CMK (cell line): ENCODE results near the gene CNTF.

Source experiments
- DNase-seq: peaks from one replicate; pipeline ENCODE4 v3.0.0-alpha.2; 2010; ENCODE audit warnings: low read depth

The CNTF gene

DNA sequence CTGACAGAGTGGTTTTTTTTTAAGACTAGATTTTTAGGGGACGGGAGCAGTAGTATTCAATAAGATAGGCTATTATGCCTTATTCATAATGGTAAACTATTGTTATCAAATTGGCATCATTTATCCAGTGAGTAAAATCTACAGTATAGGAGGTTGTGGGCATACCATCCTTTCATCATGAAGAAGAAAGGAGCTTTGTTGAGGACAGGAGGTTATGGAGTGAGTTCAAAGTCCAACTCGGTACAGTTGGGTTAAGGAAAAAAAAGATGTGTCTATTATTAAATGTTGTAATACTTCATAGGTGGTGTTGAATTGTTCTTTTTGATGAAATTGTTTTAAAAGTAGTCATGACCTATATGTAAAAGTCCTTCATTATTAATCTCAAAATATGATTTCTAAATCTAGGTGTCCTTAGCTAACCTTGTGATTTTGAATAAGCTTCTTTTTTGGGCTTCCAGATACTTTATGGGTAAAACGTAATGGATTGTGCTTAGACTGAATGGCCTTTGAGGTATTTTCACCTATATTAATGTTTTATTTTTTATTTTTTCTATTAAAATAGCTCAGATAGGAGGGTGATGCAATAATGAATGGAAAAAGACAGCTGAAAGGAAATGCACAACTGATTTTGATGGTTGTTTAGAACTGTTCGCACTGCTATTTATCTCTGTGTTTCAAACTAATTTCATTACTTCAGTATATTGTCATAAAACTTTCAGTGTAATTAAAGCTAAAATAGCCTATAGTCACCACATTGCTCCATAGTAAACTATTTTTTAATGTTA is 15.3 kb upstream of the CNTF start:
- DNase-seq: no peak

DNA sequence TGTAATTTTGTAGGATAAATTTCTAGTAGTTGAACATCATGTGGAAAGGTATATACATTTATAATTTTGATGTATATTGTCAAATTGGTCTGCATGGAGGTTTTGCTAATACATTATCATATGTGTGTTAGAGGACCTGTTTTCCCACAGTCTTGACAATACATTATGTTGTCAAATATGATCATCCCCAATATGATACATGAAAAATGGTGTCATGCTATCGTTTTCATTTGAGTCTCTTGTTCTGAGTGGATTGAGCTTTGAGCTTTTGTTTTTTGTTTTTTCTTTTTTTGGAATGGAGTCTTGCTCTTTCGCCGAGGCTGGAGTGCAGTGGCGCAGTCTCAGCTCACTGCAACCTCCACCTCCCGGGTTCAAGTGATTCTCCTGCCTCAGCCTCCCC is 14.1 kb upstream of the CNTF start:
- DNase-seq: no peak

DNA sequence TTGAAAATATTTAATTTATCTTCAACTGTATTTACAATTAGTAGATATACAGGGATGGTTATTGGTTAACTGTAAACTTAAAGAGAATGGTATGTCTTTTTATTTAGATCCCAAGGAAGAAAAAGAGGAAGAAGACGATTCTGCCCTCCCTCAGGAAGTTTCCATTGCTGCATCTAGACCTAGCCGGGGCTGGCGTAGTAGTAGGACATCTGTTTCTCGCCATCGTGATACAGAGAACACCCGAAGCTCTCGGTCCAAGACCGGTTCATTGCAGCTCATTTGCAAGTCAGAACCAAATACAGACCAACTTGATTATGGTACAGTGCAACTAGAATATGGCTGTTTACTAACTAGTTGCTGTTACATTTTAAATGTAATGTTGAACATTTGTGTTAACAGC is 12.7 kb upstream of the CNTF start:
- DNase-seq: no peak

DNA sequence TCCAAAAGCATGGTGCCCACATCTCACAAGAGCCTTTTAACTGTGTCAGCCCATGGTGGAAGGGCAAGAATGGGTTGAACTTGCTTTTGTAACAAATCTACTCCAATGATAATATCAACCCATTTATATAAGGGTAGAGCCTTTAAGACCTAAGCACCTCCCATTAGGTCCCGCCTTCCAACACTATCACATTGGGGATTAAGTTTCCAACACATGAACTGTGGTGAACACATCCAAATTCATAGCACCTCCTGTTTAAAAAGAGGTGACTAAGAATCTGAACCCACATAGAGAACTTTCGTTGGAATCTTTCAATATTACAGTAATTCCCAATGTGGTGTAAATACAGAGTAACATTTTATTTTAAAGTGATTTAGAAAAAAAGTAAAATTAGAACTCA is 9.2 kb upstream of the CNTF start:
- DNase-seq: no peak

DNA sequence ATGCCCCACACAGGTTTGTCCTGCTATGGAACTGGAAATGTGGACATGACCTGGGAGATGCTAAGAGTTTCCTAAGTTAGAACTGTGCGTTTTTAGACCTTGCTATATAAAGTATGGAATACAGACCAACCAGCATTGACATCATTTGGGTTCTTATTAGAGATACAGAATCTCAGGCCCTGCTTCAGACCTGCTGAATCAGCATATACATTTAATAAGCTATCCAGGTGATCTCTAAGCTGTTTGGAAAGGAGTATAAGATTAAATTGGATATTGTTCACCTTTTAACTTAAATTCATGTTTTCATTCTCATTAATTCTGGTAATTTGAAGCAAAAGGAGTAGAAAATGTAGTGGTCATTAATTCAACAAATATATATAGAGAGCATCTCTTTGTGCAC is 6.9 kb upstream of the CNTF start:
- no peak for DNase-seq

DNA sequence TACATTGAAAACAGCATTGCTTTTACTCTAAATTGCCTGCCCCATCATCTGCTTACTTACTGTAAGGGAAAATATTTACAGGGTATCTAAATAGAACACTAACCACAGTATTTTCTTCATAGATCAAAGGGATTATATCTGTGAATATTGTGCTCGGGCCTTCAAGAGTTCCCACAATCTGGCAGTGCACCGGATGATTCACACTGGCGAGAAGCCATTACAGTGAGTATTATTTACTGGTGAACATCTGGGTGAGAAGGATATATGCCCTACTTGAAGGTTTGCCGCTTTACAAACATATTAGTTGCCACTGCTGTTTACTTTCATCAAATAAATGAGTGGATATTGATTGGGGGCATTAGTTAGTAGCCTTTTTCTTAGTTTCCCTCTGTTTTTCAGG is 5.9 kb upstream of the CNTF start:
- DNase-seq: no peak

DNA sequence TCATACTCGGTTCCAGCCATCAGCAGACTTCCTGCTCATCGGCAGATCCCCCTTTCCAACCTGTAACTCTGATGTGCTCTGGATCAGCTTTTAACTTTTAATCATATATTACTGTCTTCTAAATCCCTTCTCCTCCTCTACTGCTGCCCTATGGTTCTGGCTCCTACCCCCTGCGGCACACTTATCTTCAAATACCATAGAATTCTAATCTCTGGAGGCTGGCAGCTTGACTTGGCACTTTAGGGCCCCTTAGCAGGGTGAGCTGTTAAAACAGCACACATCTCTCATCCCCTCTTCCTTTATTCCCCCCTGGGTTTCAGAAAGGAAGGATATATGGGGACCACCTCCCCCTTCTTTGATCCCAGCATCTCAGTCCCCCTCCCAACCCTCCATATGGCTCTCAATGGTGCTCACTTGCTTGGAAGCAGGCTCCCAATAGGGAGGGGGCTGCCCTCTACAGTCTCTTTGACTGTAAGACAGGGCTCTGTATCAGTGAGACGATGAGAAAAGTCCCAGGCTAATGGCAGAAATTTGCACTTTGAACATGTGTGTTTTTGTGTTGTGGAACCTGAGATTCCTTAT is 4.4 kb upstream of the CNTF start:
- no peak for DNase-seq

DNA sequence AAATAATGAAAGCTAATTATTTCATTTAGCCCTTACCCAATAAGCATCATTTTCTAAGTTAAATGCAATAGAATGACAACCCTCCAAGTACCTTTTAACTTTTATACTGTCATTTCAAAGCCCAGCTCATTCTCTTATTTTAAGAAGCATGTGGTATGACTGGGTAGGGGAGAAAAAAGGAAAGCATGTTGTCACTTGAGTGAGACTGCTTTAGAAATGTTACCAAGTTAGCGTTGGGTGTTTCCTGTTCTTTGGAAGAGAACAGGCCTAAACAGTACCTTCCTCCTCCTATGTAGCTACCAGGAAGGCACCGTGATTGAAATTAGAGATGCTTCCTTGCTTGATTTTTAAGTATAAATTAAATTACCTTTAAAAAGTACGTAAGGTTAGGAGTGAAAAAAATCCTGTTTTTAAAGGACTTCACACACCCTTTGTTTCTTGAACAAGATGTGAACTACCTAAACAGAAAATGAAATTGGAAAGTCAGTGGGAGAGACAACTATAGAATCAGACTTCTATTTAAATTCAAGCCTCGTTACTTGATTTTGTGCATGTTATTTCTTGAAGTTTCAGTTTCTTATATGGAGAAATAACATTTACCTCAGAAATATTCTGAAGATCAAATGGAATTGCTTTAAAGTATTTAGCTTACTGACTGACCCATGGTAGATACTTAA is 741 bp upstream of the CNTF start:
- no peak for DNase-seq

DNA sequence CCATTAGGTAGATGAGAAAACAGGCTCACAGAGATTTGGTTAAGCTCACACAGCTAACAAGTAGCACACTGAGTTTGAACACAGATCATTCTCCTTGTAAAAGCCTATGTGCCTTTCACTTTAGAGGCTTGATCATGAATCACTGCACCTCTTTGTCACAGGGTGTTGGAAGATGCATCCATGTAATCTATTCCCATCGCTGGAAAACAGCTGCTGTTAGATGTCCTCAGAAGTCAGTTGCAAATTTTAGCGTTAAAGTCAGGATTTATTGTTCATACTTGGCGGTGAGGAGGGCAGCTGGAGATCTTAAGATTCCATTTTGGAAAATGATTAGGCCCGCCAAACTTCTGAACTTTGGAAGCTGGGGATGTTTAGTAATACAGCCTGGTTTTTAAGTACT is 2.6 kb downstream of the CNTF start:
- no peak for DNase-seq

DNA sequence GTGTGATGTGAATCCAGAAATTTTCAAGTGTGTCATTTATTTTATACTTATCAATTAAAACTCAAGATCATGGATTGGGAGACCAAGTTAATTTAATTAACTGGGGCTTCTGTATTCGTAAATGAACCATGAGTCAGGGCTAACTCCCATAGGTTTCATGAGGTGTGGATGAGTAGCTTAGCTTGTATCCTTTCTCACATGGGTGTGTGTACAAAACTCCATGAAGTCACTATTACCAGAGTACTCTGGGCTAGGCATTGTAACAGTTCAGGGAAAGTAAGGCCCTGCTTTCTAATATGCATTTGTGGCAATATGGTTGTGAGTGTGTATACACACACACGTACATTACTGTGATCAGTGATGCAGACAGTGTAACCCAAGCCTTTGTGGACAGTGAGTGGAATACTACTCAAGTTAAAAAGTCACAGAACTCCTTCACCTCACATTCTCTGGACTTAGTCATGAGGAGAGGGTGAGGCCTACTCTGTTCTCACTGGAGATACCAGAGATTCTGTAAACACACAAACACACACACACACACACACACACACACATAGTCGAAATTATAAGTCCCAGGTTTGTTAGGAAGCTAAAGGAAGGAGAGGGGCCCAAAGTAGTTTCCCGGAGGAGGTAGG is 3.5 kb downstream of the CNTF start:
- DNase-seq: no peak

DNA sequence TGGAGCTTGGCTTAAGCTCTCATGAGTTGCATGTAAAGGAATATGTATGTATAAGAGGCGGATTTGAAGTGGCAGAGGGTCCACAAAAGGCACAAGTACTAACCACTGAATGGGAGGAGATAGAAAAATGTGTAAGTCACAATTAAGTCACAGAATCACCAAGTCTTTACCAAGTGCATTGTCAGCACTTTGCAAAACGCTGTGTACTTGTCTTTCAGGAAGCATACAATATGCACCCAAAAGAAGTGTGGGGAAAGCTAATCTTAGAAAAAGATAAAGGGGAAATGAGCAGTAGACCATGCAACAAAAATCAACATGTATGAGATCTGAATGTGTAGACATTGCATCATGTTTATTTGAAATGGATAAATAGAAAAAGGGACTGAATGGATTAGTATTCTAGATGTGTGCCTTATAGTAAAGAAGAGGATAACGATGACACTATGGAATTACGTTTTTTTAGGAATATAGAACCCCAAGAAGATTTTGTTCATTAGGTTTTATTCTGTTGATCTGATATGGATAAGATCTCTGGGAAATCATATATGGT is 4.5 kb downstream of the CNTF start:
- DNase-seq: no peak

DNA sequence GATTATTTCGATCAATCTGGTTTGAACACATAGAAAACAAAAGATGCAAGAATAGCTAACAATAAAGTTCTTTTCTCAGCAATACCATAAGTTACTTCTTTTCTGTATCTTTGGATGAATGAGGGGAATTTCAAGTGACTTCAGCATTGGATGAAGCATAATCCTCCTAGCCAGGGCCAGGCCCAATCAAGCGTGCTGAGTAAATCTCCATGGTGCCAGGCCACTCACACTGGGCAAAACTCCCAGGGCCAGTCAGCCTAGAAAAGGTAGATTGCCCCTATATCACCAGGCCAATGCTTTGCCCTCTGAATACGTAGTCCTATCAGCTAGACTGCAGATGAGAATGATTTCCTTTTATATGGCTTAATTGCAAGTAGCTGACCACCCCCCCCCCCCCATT is 6.0 kb downstream of the CNTF start:
- no peak for DNase-seq

DNA sequence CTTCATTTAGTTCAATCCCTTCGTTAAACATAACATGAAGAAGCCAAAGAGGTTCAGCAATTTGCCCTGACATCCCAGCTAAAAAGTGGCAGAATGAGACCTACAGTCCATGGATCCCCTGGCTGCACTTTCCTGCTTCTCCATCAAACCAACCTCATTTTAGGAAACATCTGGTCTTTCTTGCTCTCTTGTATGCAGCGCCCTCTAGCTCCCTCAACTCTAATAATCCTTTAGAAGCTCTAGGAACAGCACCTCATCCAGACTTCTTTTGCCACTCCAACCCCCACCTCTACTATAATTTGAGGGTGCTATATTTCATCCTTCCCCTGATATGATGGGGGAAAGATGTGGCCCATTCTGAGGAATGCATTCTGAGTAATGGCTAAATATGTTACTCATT is 7.4 kb downstream of the CNTF start:
- DNase-seq: no peak

DNA sequence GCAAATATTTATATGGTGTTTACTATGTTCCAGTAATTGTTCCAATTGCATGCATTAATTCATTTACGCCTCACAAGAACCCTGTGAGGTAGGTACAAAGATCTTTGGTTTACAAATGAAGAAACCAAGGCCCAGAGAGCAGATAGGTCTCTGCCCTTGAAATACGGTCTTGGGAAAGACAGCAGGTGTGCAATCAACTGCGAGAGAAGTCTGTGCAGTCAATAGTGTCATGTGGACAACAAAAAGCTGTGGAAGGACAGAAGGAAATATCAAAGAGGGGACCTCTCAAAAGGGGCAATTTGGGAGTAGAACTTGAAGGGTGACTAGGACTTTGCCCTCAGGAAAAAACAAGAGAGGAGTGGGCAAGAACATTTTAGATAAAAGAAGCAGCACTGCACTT is 8.9 kb downstream of the CNTF start:
- DNase-seq: no peak

DNA sequence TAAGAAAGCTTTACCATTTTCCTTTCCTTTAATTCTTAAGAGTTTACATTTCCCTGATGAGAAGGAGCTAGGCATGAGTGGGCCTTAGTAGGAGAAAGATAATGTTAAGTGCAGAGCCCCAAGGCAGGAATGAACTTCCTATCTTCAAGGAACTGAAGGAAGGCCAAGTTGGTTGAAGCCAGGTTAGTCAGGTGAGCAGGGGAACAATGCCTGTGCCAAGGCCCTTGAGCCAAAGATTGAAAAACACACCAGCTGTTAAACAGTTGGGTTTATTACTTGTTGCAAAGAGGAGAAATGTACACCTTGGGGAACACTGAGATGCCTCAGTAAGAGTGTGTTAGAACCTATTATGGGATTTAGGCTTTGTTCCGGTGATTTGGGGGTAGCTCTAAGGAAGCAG is 10.0 kb downstream of the CNTF start:
- no peak for DNase-seq

DNA sequence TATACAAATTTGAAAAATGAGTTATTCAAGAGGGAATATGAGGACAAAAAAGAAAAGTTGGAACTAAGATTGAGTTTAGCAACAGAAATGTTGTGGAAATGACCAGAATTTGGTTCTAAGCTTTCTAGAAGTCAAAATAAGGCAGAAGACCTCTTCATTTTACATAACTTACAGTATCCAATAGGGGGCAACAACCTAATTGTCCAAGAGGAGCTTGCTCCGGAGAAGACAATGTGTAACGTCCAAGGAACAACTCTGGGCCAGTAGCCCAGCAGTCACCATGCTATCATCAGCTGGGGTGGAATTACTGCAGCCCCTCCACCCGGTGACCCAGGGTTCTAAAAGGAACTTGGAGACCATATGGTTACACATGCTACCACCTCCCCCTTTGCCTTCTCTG is 14.1 kb downstream of the CNTF start:
- no peak for DNase-seq

DNA sequence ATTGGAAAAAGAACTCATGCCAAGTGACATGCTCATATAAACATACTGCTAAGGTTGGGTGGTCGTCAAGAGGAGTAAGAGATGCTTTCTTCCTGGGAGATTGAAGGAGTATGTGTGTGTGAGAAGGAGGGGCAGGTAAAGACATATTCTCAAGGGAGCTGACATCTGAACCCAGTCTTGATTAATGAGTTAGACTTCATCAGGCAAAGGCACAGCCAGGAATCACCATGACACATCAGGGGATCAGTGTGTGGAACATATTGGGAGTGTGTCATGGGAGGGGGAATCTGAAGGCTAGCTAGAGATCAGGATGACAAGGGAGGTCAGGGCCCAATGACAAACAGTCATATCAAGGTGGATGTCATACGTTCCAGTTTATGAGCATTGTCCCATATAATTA is 14.9 kb downstream of the CNTF start:
- no peak for DNase-seq

DNA sequence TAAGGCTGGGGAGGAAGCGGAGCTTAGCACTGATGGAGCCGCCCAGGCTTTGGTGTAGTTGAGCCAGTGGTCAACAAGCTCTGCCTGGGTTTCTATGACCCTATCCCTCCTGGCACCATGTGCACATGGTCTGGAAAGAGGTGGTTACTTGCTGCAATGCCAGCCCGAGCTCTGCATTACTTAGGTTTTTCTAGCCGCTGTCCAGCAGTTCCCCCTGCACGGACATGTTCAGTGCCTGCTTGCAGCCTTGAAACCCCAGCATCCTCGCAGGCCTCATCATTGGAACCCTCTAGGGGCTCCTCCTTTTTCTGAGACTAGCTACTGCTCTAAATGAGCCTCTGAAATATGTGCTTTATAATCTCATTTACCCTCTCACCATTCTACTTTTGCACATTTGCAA is 16.6 kb downstream of the CNTF start:
- DNase-seq: no peak

DNA sequence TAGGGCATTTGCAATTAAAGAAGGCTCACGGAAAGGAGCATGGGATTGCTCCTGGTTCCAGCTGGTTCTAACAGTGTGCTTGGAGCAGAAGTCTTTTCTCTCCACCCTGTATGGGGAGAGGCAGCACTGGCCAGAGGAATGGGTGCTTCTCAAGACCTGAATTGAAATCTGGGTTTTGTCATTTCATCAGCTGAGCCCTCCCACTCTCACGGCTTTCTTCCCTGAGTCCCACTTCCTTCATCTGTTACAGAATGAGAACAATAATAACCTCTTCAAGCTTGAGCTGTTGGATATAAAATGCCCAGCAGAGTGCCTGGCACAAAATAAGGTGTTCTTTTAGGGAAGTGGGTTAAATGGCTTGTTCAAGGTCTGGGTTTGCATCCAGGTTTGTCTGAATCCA is 17.2 kb downstream of the CNTF start:
- no peak for DNase-seq

DNA sequence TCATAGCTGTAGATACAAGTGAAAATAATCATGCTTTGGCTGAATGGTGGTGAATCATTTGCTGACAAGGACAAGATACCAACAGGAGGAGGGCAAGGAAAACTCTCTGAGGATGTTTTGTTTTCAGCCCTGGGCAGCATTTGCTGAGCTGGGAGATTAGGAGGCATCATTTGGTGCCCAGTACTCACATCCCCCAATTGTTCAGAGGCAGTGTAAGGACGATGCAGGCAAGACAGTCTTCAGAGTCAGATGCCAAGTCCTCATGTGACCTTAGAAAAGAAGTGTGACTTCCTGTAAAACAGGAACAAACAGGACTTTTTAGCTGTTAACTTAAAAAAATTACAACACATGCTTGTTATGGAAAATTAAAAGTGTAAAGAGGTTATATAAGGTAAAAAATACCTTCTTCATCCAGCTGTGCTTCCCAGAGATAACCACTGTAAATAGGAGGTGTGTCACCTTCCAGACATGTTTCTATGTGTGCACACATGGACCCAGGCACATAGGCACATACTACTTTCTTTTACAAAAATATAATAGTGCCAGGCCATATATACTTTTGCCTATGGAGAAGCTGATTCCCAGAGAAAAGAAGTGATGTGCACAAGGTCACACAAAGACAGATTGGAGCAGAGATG is 18.0 kb downstream of the CNTF start:
- no peak for DNase-seq

DNA sequence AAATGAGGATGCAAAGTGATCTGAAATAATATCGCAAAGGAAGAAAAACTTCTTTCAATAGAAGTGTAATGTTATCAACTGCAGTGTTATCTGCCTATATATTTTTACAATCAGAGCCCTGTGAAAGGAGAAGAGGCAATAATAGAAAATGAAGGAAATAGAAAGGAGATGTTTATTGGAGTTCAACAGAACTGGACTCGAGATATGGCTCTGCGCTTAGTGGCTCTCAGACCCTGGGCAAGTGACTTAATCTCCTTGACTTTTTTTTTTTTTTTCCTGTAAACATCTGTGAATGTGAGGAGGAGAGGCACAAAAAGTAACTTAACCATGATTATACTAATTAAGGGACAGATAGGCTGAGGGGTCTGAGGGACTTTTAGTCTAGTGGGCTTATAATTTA is 18.9 kb downstream of the CNTF start:
- no peak for DNase-seq

DNA sequence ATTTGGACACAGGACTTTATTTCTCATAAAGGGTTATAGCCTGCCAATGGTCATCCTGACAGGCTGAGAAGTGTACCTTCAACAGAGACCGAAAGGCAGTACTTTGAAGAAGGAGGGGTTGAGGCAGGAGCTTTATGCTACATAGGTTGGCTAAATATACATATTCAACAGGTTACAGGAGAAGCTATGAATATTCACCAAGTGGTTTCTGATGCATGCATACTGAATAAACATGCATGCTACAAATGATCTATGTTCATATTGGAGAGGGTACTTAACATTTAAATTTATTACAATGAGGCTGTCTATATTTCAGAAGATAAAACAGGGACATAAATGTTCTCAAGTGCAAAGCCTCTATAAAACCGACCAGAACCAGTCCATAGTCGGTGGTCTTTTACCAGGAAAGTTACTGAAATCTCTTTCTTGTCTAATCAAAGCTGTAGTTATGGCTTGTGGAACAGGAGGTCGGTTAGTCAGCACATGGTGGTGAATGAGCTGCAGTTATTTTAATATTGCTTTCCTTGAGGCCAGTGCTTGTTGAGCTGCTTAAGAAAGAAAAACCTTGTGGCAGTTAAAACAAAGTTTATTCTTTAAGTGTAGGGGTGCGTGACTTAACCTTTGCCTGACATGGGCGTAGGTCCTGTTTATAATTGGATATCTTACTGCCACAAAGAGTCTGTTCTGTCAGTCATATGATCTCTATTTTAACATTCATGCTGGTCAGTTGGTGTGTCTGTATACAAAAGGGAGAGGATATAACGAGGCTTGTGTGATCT is 19.5 kb downstream of the CNTF start:
- DNase-seq: no peak
